NCI-H82 (cell line): Measurements from ENCODE around the gene GNAO1.
"Not testable (repeated sequence)": the region's sequence is repeated elsewhere in the genome, so short reads cannot be mapped to it uniquely, and the experiment has no call there.

Source experiments
- DNase-seq: peaks from one replicate; lab custom pipeline; 2025; lab: John Stamatoyannopoulos, UW

The GNAO1 gene

GRCh38 chr16:56366945-56367344 is 175.7 kb downstream of the GNAO1 start:
- no peak for DNase-seq

GRCh38 chr16:56367764-56368163 is 176.5 kb downstream of the GNAO1 start:
- DNase-seq: no peak

GRCh38 chr16:56368545-56368944 is 177.3 kb downstream of the GNAO1 start:
- peak; percentile 27 for DNase-seq

- no peak for DNase-seq
Observed at GRCh38 chr16:56369202-56369601, 177.9 kb downstream of the GNAO1 start.

- DNase-seq: no peak
Observed at GRCh38 chr16:56370185-56370874, 179.0 kb downstream of the GNAO1 start.

- DNase-seq: no peak
Observed at GRCh38 chr16:56370875-56371659, 179.8 kb downstream of the GNAO1 start.

GRCh38 chr16:56371660-56371937 is 180.3 kb downstream of the GNAO1 start:
- no peak for DNase-seq

GRCh38 chr16:56372013-56372634 is 180.8 kb downstream of the GNAO1 start:
- DNase-seq: no peak

GRCh38 chr16:56373003-56373402 is 181.7 kb downstream of the GNAO1 start:
- DNase-seq: no peak

GRCh38 chr16:56375792-56376191 is 184.5 kb downstream of the GNAO1 start:
- not testable (repeated sequence) for DNase-seq

- not testable (repeated sequence) for DNase-seq
Observed at GRCh38 chr16:56379044-56379443, 187.8 kb downstream of the GNAO1 start.

GRCh38 chr16:56380778-56381485 is 189.6 kb downstream of the GNAO1 start:
- not testable (repeated sequence) for DNase-seq

GRCh38 chr16:56382459-56382858 is 191.2 kb downstream of the GNAO1 start:
- DNase-seq: no peak

GRCh38 chr16:56382901-56383355 is 191.6 kb downstream of the GNAO1 start:
- DNase-seq: no peak

- DNase-seq: no peak
Observed at GRCh38 chr16:56384074-56384721, 192.9 kb downstream of the GNAO1 start.

GRCh38 chr16:56387396-56387795 is 196.1 kb downstream of the GNAO1 start:
- no peak for DNase-seq

- no peak for DNase-seq
Observed at GRCh38 chr16:56388209-56388608, 196.9 kb downstream of the GNAO1 start.

- DNase-seq: no peak
Observed at GRCh38 chr16:56389554-56389953, 198.3 kb downstream of the GNAO1 start.

GRCh38 chr16:56396724-56397123 is 205.4 kb downstream of the GNAO1 start:
- not testable (repeated sequence) for DNase-seq

- DNase-seq: no peak
Observed at GRCh38 chr16:56399047-56399446, 207.8 kb downstream of the GNAO1 start.

- no peak for DNase-seq
Observed at GRCh38 chr16:56399486-56399885, 208.2 kb downstream of the GNAO1 start.

GRCh38 chr16:56400458-56400857 is 209.2 kb downstream of the GNAO1 start:
- no peak for DNase-seq
